GM19328 (cell line): ENCODE measurements around the gene CCSER1.

Experiments
- ATAC-seq: cut with Tn5 transposase; IDR thresholded peaks from one replicate; pipeline ENCODE4 v1.9.1; 2021; ENCODE audit warnings: mild to moderate bottlenecking, moderate library complexity; ENCODE audit not compliant: unreplicated experiment

Gene CCSER1

DNA sequence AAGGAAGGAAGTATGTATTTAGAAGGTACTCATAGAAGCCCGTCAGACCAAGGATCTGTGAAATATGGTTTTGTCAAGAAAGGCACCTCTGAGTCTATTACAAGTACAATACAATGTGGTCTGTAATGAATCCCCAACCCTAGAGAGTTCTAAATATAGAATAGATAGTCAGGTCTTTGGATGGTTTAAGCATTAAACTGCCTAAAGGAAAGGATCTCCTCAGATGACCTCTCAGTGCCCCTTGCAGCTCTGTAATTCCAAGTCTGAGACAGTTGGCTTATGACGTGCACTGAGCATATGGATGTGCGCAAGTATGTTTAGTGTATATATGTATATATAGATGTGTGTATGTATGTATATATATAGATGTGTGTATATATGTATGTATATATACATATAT, 62.0 kb downstream of the CCSER1 start:
- ATAC-seq: no peak

DNA sequence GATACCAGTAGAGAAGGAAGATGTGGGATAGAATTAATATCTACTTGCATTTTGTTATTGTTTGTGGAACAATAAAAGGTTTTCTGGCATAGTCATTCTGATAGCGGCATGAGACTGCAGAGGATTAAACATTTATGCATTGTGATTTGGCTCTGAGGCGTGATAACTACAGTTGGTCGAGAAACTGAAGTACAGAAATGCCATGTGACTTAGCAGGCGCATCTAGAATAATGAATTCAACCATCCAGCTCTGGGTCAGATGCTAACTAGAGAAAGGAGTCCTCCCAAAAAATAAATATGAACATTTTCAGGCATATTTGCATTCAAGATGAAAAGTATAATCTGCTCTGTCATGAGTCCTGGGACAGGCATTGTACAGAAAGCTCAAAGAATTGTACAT, 62.8 kb downstream of the CCSER1 start:
- no peak for ATAC-seq

GRCh38 chr4:90190525-90190924, 63.3 kb downstream of the CCSER1 start:
- no peak for ATAC-seq

DNA sequence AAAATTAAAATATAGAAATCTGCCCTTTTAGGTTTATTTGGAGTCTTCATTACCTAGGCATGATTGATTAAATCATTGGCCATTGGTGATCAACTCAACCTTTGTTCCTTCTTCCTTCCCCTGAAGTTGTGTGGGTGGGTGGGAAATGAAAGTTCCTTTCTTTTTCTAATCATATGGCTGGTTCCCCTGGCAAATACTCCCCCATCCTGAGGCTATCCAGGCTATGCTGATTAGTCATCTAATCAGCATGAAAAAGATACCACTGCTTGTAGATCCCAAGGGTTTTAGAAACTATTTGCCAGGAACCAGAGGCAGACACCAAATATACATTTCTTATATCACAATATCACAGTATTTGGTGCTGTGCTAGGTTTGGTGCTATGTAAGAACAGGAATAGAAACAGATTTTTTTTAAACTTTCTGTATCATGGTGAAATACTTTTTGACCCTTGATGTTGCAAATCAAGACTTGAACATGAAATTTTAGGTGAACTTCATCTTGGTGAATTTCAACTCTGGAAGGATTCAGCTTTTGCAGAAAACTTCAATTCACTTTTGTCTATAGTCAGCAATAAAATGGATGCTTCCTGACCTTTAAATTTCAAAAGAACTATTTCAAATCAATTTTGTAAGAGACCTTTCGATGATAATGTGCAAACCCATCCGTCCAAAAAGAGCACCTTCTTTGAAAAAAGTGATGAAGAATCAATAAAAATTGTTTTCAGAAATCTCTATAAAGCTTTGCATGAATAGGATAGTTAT, 71.1 kb downstream of the CCSER1 start:
- ATAC-seq: no peak

GRCh38 chr4:90207887-90208454, 80.8 kb downstream of the CCSER1 start:
- no peak for ATAC-seq

- ATAC-seq: no peak
These were observed 82.7 kb downstream of the CCSER1 start for GRCh38 chr4:90209922-90210321.

DNA sequence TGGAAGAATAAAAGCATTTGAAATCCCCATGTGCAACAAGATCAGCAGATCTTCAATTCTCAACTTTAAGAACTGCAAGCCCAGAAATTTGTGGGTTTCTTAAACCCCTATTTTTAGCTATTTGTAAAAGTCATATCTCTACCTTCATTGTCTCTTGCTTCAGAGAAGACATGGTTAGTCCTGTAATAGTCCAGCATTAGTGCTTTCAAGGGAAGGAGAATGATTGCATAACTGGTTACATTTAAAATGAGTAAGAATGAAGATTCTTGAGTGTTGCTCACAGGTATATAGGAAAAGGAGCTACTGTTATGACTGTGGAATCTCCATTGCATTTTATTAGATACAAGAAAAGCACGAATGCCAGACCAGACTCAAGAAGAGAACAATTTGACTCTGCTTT, 84.0 kb downstream of the CCSER1 start:
- ATAC-seq: no peak

DNA sequence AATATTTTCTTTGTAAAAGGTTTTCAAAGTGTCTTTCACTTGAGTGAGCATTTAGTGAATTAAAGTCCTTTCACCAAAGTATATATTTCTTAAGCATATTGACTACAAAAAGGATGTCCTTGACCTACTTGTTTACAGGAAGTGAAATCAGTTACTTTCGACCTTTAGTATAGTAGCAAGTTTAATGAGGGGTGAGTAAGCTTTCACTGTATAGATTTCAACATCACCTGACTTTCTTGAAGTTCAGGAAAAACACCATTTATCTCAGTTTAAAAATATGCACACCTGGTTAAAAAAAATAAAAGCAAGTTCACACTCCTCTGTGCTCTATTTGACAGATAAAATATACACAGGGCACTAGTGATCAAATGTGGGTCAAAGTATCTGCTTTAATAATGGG, 88.1 kb downstream of the CCSER1 start:
- no peak for ATAC-seq

GRCh38 chr4:90219822-90220221, 92.6 kb downstream of the CCSER1 start:
- ATAC-seq: peak; percentile 52

- ATAC-seq: no peak
These were observed 93.3 kb downstream of the CCSER1 start for GRCh38 chr4:90220459-90220858.

- ATAC-seq: no peak
These were observed 99.5 kb downstream of the CCSER1 start for GRCh38 chr4:90226734-90227133.

DNA sequence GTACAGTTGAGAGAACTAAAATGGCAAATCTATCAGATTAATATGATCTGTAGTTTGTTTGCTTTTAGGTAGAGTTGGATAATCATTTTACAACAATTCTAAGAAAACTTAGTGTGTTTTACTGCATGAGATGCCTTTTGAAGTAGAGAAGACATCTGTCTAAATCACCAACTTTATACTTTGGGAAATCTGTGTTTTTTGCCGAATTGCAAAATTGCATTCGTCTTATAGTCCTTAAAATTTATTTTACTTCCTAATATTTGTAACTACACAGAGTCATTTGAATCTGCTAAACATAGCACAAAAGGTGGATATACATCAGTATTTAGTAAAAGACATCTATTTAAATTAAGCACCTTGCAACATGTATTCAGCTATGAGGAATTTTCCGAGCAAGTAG, 100.0 kb downstream of the CCSER1 start:
- no peak for ATAC-seq

- ATAC-seq: no peak
These were observed 107.8 kb downstream of the CCSER1 start for GRCh38 chr4:90234916-90235547.

DNA sequence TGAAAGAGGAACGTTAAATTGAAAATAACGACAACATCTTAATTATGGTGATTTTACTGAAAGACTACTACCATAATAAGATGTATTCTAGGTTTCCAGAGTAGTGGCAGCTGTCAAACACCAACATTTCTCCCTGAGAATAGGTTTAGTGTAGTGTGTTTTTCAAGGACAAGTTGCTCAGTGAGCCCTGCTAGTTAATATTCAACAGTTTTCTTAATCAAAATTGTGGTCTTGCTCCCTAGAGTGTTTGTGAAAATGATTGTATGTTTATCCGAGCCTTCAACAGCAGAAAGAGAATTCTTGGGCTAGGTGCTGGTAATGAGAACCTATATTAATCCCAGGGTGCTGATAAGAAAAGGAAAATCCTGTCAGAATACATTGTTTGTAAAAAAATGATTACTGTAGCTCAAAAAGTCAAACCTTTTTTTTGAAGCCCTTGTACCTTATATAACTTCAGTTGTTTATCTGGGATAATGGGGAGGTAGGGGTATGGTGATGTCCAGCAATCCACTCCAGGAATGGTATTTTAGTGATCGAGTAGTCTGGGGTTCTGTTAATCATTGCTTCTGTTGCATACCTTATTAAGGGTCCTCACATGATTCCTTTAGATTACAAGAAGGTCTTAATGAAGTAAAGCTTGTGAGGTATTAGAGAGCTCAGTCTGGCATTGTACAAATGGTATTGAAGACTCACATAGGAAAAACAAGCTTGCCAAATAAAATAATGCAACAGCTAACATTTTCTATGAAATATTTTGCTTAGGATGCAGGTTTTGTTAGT, 110.7 kb downstream of the CCSER1 start:
- ATAC-seq: no peak

DNA sequence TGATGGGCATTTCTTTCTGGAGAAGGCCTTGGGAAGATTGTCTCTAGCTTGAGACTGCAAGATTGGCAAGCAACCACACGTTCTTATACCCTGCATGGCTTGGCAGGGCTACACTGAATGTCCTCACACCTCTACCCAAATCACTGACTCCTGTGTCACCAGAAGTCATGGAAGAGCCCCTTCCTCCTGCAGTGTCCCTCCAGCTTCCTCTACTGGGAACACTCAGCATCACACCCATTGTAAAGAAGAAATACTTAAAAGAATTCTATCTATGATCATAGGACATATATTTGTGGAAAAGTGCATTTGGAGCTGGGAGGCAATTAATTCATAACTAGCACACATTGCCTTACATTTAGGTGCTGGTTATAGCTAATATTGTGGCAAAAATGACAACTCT, 113.1 kb downstream of the CCSER1 start:
- no peak for ATAC-seq

GRCh38 chr4:90241008-90241407, 113.8 kb downstream of the CCSER1 start:
- ATAC-seq: no peak

GRCh38 chr4:90245837-90246236, 118.6 kb downstream of the CCSER1 start:
- ATAC-seq: no peak

DNA sequence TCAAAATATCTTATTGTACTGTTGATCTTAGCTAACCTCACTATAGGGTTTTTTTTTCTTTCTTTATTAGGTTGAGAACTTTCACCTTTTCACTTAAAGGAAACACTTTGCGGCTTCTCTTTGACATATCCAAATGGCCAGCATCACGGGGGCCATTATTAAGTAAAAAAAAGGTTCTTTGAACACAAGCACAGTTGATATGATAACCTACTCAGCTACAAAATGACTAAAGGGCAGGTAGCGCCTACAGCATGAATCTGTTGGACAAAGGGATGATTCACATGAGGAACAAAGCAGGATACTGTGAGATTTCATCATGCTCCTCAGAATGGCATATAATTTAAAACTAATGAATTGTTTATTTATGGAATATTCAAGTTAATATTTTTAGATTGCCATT, 119.6 kb downstream of the CCSER1 start:
- ATAC-seq: no peak

GRCh38 chr4:90254357-90254756, 127.2 kb downstream of the CCSER1 start:
- ATAC-seq: no peak

DNA sequence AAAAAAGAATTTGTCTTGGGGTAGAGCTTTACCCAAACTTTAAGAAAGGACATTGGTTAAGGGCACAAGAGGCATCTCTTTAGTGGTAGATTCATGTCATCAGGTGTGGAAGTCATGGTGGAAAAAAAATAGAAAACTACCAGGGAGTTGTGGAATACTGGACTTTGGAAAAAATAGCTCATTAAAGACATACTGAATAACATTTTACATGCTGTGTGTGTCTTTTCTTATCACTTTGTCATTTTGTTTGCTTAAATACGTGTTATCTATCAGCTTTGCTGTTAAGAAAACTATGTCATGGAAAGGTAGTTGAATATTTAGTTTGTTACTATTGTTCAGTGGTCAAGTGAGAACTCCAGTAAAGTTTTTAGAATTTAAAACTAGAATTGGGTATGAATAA, 147.0 kb downstream of the CCSER1 start:
- ATAC-seq: no peak

GRCh38 chr4:90280954-90281353, 153.8 kb downstream of the CCSER1 start:
- no peak for ATAC-seq
